ENCODE measurements around the gene ZC3H10. TPM values are rescaled to one million over a fixed set of nuclear protein-coding genes. Genes with fewer than 3 reads are reported as not detected.

ZC3H10 gene
- total and polyA plus RNA-seq, 2 of the 8 experiments (the other 6 are each of a cell fraction or from before 2014, with no cell fraction given), result 4.0 to 11.2 TPM

- FAIRE-seq (no peak), DNase-seq (ENCODE audit: low read depth in 1 of 2, low spot score in 2 of 2) (no peak)
- Histone ChIP-seq H3K9me3 (ENCODE audit: insufficient read depth in 2 of 2, low read depth in 1 of 2, low read length in 1 of 2) (no peaks in the 10 kb centered on the region; a peak in 1 of 4 replicates), H3K27me3 (replicated peaks in 1 of 4; ENCODE audit: control insufficient read depth in 3 of 4, extremely low read depth in 1 of 4, insufficient read depth in 3 of 4, low read length in 3 of 4) (no peaks in the 10 kb centered on the region), H4K5ac (ENCODE audit: insufficient read length, low read depth, low read length) (no peak overlapping the region), H2AFZ (ENCODE audit: low read length) (no peak overlapping the region), H3K27ac (ENCODE audit: low read depth, low read length) (no peak overlapping the region), H4K91ac (replicated peaks; ENCODE audit: insufficient read length, low read length) (no peak overlapping the region), H3K4me2 (ENCODE audit: insufficient read depth in 1 of 2, low read depth in 2 of 2, low read length in 2 of 2) (no peak overlapping the region), H3K18ac (ENCODE audit: extremely low read depth, low read length) (no peak overlapping the region), H2BK120ac (replicated peaks; ENCODE audit: low read depth, low read length) (no peak overlapping the region), H3K4ac (replicated peaks; ENCODE audit: insufficient read length, low read depth, low read length) (no peak overlapping the region), H3K79me1 (ENCODE audit: low read depth, low read length) (no peaks in the 10 kb centered on the region), H3K9ac (replicated peaks in 1 of 4; ENCODE audit: extremely low read depth in 1 of 4, low read depth in 3 of 4, low read length in 3 of 4) (no peak overlapping the region), H2BK15ac (ENCODE audit: low read length) (no peak overlapping the region), H3K4me1 (replicated peaks in 1 of 4; ENCODE audit: control insufficient read depth in 3 of 4, insufficient read depth in 4 of 4, low read length in 3 of 4) (peaks cover 0 to 4% (median 1%) of the 10 kb centered on the region in 4 experiments; a peak in 1 of 7 replicates), H2BK5ac (ENCODE audit: low read depth, low read length) (no peak overlapping the region), H3K23me2 (ENCODE audit: low read depth, low read length) (peaks cover 2% of the 10 kb centered on the region; the same call in 1 of the 2 replicates), H4K20me1 (replicated peaks in 1 of 2; ENCODE audit: control insufficient read depth in 1 of 2, insufficient read depth in 2 of 2, low read length in 2 of 2) (no peaks in the 10 kb centered on the region), H3K4me3 (ENCODE audit: extremely low read depth in 1 of 4, insufficient read depth in 2 of 4, low read depth in 3 of 4, low read length in 4 of 4) (no peak overlapping the region), H3K56ac (replicated peaks; ENCODE audit: insufficient read length, low read depth, low read length) (no peak overlapping the region), H4K8ac (ENCODE audit: extremely low read depth, insufficient read depth, low read length) (no peak overlapping the region), H3K79me2 (ENCODE audit: control insufficient read depth in 1 of 2, insufficient read depth in 2 of 2, low read length in 2 of 2) (no peaks in the 10 kb centered on the region), H3K36me3 (ENCODE audit: control insufficient read depth in 2 of 4, insufficient read depth in 4 of 4, low read length in 3 of 4) (no peaks in the 10 kb centered on the region), H3K23ac (ENCODE audit: insufficient read length) (no peak overlapping the region), H2BK20ac (ENCODE audit: low read length) (no peak overlapping the region), H3K14ac (ENCODE audit: insufficient read length) (no peak overlapping the region), H2BK12ac (ENCODE audit: low read depth, low read length) (no peak overlapping the region), H2AK5ac (ENCODE audit: low read depth, low read length) (no peak overlapping the region)
- ChIA-PET CTCF (ENCODE audit: partially characterized antibody) (interaction anchor here (0.7 to 1.2 kb wide), 5 partner anchors 9 to 403 kb away, joined by 3 to 4 read pairs (median 3); partner anchors contain the start of gene PA2G4), POLR2A (ENCODE audit: partially characterized antibody) (interaction anchor here (1.1 to 1.3 kb wide), 5 partner anchors 29 to 84 kb away, joined by 3 to 6 read pairs (median 3); partner anchors contain the start of gene MYL6)
- 90% methylated on average over 5 of the region's 5 CpGs; no CpG with 5 or more reads in 1 of the 2 experiments for WGBS, 2 experiments (ENCODE audit: extremely low coverage in 1 of 2, insufficient coverage in 1 of 2, insufficient read length in 1 of 2, insufficient replicate concordance in 2 of 2, low coverage in 1 of 2, low lambda C conversion rate in 2 of 2, missing lambda C conversion rate in 1 of 2)
- TF ChIP-seq RNF2 (IDR thresholded peaks at IDR 0.05; ENCODE audit: borderline replicate concordance, low read depth, low read length, missing control alignments, poor library complexity, severe bottlenecking), result no peak
- TF ChIP-seq ASH2L (IDR thresholded peaks at IDR 0.05; ENCODE audit: low read length), result no peak
- TF ChIP-seq JUN (IDR thresholded peaks at IDR 0.05; ENCODE audit: low read depth, low read length), result no peak
- TF ChIP-seq RFX5 (IDR thresholded peaks at IDR 0.05; ENCODE audit: borderline replicate concordance, low read depth, low read length), result no peak
- TF ChIP-seq, protein P1, sequence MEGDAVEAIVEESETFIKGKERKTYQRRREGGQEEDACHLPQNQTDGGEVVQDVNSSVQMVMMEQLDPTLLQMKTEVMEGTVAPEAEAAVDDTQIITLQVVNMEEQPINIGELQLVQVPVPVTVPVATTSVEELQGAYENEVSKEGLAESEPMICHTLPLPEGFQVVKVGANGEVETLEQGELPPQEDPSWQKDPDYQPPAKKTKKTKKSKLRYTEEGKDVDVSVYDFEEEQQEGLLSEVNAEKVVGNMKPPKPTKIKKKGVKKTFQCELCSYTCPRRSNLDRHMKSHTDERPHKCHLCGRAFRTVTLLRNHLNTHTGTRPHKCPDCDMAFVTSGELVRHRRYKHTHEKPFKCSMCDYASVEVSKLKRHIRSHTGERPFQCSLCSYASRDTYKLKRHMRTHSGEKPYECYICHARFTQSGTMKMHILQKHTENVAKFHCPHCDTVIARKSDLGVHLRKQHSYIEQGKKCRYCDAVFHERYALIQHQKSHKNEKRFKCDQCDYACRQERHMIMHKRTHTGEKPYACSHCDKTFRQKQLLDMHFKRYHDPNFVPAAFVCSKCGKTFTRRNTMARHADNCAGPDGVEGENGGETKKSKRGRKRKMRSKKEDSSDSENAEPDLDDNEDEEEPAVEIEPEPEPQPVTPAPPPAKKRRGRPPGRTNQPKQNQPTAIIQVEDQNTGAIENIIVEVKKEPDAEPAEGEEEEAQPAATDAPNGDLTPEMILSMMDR (IDR thresholded peaks at IDR 0.05; ENCODE audit: control extremely low read depth in 1 of 3, insufficient read depth in 1 of 3, low read depth in 1 of 3, low read length in 3 of 3), result no peak
- TF ChIP-seq TAF1 (IDR thresholded peaks at IDR 0.05; ENCODE audit: low read depth, low read length), result no peak
- no peak for TF ChIP-seq POU5F1 (IDR thresholded peaks at IDR 0.05; ENCODE audit: low read depth, low read length)
- TF ChIP-seq YY1 (IDR thresholded peaks at IDR 0.05; ENCODE audit: low read depth, low read length), result no peak
- no peak for TF ChIP-seq TBP (IDR thresholded peaks at IDR 0.05; ENCODE audit: low read depth, low read length)
- no peak for TF ChIP-seq ZNF274 (IDR thresholded peaks at IDR 0.05; ENCODE audit: borderline replicate concordance, extremely low read depth, low read length)
- TF ChIP-seq SIRT6 (IDR thresholded peaks at IDR 0.05; ENCODE audit: low read length), result no peak
- TF ChIP-seq SP1 (IDR thresholded peaks at IDR 0.05; ENCODE audit: low read depth, low read length), result no peak
Measured at GRCh38 chr12:56074396-56074795, 43.7 kb upstream of the ZC3H10 start.

Data from H1 (cell line).